Stimulated activated CD8-positive, alpha-beta memory T cell treated with anti-CD3 and anti-CD28 coated beads, Interleukin-12 subunit alpha, Interleukin-12 subunit beta, amount 100 ng/mL, for 1 hour (primary cell): ENCODE measurements around the gene ICAM5.
"Not testable (repeated sequence)": the region's sequence is repeated elsewhere in the genome, so short reads cannot be mapped to it uniquely, and the experiment has no call there.

Experiments
- DNase-seq: peaks from one replicate; pipeline ENCODE4 v3.0.0-alpha.2; 2020; ENCODE audit warnings: low read depth

The ICAM5 gene

DNA sequence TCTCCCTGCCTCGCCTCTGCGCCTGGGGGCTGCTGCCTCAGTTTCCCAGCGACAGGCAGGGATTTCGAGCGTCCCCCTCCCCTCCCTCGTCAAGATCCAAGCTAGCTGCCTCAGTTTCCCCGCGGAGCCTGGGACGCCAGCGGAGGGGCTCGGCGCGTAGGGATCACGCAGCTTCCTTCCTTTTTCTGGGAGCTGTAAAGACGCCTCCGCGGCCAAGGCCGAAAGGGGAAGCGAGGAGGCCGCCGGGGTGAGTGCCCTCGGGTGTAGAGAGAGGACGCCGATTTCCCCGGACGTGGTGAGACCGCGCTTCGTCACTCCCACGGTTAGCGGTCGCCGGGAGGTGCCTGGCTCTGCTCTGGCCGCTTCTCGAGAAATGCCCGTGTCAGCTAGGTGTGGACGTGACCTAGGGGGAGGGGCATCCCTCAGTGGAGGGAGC is 19.6 kb upstream of the ICAM5 start:
- no peak for DNase-seq

DNA sequence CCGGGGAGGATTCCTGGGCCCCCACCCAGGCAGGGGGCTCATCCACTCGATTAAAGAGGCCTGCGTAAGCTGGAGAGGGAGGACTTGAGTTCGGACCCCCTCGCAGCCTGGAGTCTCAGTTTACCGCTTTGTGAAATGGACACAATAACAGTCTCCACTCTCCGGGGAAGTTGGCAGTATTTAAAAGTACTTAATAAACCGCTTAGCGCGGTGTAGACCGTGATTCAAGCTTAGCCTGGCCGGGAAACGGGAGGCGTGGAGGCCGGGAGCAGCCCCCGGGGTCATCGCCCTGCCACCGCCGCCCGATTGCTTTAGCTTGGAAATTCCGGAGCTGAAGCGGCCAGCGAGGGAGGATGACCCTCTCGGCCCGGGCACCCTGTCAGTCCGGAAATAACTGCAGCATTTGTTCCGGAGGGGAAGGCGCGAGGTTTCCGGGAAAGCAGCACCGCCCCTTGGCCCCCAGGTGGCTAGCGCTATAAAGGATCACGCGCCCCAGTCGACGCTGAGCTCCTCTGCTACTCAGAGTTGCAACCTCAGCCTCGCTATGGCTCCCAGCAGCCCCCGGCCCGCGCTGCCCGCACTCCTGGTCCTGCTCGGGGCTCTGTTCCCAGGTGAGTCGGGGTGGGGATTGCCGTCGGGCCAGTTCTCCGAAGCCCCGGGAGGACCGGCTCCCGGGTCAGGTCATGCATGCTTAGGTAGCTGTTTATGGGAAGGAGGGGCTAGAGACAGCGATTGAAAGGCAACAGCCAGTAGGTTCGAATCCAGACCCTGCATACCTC is 18.9 kb upstream of the ICAM5 start, which contains the start of gene ICAM1:
TSS of gene ICAM1 (plus strand) at position 505 of the 779 bp plus-strand sequence. CDS start at position 545, 40 bp downstream.
- DNase-seq = no peak

DNA sequence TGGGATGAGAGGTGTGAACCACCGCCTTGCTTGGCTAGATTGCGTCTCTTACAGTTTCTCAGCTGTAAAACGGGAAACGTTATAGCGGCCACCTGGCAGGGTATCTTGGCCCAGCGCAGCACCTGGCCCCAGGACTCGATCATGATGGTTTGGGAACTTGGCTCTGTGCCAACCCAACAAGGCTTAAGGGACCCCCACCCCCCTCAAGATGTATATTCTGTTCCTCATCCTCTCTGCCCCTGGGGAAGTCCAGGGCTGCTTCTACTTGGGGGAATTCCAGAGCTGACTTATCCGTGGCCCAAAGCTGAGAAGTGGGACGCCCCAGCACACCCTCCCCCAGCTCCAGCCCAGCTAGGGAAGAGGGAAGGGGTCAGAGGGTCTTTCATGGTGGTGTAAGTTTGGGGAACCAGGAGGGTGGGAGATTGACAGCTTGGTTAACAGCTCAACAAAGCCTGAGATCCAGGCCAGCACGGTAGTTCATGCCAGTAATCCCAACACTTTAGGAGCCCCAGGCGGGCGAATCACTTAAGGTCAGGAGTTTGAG is 18.1 kb upstream of the ICAM5 start:
- no peak for DNase-seq

DNA sequence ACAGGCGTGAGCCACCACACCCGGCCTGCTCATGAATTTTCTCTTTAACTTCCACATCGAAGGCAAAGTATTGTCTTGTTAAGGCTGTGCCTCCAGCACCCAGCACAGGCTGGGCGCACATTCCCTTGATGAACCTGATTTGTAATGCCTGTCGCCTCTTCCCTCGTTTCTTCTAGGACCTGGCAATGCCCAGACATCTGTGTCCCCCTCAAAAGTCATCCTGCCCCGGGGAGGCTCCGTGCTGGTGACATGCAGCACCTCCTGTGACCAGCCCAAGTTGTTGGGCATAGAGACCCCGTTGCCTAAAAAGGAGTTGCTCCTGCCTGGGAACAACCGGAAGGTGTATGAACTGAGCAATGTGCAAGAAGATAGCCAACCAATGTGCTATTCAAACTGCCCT is 15.2 kb upstream of the ICAM5 start:
- DNase-seq = no peak

DNA sequence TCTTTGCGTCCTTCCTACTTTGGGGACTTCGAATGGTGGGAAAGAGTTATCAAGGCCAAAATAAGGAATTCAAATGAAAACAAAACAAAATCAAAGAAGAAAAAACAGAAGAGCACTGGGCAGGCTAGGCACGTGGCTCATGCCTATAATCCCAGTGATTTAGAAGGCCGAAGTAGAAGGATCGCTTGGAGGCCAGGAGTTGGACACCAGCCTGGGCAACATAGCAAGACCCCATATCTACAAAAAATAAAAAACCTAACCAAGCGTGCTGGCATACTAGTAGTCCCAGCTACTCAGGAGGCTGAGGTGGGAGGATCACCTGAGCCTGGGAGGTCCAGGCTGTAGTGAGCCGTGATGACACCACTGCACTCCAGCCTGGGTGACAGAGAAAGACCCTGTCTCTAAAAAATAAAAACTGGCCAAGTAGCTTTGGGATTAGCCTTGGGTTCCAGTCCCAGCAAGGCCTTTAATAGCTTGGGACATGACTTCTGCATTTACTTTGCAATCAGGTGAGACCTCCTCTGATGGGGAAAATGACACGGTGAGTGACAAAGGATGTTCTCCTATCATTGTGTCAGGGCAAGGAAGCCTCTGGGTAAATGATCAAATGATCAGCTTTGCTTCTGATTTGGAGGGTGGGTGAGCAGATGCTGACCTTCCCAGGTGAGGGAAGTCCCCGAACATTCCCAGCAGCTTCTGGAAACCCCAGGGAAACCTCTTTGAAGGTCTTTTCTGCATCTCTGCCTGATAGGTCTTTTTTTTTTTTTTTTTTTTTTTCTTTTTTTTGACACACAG is 11.8 kb upstream of the ICAM5 start:
- DNase-seq = no peak

DNA sequence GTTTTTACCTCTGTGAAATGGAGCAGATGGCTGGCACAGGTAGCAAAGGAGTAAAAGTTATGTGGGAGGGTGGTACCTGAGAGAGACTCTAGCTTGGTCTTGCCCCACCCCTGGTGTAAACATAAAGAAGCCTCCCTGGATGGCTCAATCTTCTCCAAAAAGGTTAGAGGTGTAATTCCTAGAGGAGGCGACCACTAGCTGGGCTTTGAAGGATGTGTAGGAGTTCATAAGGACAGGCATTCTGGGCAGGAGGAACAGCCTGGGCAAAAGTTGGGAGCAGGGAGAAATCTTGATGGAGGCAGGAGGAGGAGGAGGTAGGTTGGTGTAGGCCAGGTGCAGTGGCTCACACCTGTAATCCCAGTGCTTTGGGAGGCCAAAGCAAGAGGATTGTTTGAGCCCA is 10.8 kb upstream of the ICAM5 start:
- no peak for DNase-seq

GRCh38 chr19:10279737-10280442 is 9.9 kb upstream of the ICAM5 start:
- DNase-seq = no peak

DNA sequence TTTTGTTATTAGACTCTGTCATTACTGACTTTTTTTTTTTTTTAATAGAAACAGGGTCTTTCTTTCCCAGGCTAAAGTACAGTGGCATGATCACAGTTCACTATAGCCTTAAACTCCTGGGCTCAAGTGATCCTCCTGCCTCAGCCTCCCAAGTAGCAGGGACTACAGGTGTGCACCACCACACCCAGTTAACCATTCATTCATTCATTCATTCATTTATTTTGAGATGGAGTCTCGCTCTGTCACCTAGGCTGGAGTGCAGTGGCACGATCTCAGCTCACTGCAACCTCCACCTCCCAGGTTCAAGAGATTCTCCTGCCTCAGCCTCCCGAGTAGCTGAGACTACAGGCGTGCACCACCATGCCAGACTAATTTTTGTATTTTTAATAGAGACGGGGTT is 7.7 kb upstream of the ICAM5 start:
- not testable (repeated sequence) for DNase-seq

- DNase-seq = no peak
Measured at GRCh38 chr19:10283301-10284064, 6.3 kb upstream of the ICAM5 start.

DNA sequence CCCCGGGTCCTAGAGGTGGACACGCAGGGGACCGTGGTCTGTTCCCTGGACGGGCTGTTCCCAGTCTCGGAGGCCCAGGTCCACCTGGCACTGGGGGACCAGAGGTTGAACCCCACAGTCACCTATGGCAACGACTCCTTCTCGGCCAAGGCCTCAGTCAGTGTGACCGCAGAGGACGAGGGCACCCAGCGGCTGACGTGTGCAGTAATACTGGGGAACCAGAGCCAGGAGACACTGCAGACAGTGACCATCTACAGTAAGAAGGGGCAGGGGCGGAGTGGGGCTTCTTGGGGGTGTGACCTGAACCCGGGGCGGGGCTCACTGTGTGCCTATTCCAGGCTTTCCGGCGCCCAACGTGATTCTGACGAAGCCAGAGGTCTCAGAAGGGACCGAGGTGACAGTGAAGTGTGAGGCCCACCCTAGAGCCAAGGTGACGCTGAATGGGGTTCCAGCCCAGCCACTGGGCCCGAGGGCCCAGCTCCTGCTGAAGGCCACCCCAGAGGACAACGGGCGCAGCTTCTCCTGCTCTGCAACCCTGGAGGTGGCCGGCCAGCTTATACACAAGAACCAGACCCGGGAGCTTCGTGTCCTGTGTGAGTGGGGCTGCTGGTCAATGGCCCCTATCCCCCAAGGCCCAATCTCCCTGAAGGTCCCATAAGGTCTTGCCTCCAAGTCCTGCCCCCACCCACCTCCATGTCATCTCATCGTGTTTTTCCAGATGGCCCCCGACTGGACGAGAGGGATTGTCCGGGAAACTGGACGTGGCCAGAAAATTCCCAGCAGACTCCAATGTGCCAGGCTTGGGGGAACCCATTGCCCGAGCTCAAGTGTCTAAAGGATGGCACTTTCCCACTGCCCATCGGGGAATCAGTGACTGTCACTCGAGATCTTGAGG is 5.4 kb upstream of the ICAM5 start:
- DNase-seq = no peak

GRCh38 chr19:10284960-10285278 is 4.8 kb upstream of the ICAM5 start:
- no peak for DNase-seq

GRCh38 chr19:10285393-10285792 is 4.4 kb upstream of the ICAM5 start:
- DNase-seq = no peak

- no peak for DNase-seq
Measured at GRCh38 chr19:10286803-10287737, 2.7 kb upstream of the ICAM5 start, which contains the start of gene ICAM4. ICAM4 (plus strand) TSS chr19:10286955; CDS start chr19:10287013, 58 bp downstream.

DNA sequence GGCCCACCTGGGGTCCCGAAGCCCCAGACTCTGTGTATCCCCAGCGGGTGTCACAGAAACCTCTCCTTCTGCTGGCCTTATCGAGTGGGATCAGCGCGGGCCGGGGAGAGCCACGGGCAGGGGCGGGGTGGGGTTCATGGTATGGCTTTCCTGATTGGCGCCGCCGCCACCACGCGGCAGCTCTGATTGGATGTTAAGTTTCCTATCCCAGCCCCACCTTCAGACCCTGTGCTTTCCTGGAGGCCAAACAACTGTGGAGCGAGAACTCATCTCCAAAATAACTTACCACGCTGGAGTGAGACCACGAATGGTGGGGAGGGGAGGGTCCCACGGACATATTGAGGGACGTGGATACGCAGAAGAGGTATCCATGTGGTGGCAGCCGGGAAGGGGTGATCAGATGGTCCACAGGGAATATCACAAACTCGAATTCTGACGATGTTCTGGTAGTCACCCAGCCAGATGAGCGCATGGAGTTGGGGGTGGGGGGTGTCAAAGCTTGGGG is 1.0 kb upstream of the ICAM5 start:
- no peak for DNase-seq

DNA sequence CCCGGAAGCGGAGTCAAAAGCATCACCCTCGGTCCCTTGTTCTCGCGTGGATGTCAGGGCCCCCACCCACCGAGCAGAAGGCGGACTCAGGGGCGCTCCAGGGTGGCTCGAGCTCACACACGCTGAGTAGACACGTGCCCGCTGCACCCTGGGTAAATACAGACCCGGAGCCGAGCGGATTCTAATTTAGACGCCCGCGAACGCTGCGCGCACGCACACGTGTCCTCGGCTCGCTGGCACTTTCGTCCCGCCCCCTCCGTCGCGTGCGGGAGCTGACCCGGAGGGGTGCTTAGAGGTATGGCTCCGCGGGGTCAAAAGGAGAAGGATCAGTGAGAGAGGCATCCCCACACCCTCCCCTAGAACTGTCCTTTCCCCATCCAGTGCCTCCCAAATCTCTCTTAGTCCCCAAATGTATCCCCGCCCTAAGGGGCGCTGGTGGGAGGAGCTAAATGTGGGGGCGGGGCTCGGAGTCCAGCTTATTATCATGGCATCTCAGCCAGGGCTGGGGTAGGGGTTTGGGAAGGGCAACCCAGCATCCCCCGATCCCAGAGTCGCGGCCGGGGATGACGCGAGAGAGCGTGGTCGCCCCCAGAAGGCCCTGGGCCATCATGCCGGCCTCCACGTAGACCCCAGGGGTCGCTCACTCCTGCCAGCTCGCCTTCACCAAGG is 451 bp upstream of the ICAM5 start:
- DNase-seq = no peak

DNA sequence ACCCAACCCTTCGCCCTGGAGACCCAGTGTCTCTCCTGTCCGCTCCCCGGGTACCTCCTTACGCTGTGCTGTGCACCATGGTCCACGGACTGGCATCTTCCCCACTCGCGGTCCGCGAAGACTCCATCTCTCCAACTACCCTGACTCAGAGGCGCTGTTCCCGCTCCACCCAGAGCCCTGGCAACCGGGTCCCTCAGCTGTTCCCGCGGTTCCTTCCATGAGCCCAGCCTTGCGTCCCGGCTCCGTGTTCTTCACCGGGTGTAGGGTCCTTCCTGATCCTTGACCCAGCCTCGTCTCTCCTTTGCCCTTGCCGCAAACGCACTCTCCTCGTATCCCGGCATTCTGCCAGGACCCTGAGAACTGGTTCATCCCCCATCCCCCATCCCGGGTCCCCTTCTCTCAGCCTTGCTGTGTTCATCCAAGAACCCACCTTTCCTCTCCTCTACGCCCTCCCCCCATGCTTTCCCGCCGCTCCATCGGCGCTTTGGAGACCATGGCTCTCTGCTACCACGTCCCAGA is 664 bp downstream of the ICAM5 start:
- no peak for DNase-seq

DNA sequence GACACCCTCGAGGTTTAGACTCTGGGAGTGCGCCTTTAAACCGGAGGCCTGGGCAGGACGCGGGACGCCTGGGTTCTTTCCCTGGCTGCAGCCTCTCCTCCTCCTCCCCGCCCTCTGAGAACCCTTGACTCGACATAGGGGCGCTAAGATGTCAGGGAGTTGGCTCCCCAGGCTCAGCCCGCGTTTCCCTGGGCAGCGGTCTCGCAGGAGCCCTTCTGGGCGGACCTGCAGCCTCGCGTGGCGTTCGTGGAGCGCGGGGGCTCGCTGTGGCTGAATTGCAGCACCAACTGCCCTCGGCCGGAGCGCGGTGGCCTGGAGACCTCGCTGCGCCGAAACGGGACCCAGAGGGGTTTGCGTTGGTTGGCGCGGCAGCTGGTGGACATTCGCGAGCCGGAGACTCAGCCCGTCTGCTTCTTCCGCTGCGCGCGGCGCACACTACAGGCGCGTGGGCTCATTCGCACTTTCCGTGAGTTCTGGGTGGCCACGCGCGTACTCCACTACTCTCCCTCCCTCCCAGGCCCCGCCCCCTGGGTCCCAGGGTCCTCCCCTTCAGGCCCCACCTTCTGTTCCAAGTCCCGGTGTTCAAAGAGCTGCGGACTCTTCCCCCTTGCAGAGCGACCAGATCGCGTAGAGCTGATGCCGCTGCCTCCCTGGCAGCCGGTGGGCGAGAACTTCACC is 1.3 kb downstream of the ICAM5 start:
- no peak for DNase-seq
